ENCODE results near the gene PRICKLE1.

The PRICKLE1 gene

DNA sequence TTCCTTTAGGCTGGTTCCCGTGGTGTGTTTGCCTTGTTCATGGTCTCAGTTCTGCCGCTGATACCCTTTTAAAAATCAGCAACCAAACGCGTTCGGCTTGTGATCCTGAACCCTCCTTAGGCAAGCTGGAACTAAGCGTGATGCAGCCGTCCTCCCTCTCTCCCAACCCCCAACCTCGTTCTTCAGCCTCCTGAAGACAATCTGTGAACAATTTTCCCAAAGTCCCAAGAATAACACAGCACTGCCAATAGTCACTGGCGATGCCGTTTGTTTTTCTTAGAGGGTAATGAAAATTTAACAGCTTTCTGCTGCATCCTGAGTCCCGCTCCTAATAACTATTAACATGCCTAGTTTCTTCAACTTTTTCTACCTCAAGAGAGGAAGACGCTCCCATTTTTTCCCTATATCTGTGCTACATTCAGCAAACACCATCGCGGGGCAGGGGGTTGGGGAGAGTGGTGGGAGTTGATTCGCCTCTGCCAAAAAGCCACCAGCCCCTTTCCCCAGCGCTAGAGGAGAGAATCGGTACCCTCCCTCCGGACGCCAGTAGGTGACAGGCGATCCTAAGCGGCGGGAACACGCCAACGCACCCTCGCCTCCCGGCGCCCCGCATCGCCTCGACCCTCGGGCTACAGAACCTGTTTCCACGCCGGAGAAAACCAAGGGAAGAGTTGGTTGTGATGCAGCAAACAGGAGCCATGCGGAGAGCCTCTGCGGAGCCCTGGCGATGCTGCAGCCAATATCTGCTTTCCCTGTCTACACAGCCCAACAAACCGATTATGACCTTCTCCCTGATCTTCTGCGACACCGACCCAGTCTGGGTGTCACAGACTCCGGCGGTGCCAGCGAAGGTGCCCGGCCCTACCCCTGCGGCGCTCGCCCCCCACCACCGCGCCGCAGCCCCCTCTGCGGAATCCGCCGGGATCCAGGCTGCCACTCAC is 752 bp downstream of the PRICKLE1 start:
- DNase-seq = no peak

DNA sequence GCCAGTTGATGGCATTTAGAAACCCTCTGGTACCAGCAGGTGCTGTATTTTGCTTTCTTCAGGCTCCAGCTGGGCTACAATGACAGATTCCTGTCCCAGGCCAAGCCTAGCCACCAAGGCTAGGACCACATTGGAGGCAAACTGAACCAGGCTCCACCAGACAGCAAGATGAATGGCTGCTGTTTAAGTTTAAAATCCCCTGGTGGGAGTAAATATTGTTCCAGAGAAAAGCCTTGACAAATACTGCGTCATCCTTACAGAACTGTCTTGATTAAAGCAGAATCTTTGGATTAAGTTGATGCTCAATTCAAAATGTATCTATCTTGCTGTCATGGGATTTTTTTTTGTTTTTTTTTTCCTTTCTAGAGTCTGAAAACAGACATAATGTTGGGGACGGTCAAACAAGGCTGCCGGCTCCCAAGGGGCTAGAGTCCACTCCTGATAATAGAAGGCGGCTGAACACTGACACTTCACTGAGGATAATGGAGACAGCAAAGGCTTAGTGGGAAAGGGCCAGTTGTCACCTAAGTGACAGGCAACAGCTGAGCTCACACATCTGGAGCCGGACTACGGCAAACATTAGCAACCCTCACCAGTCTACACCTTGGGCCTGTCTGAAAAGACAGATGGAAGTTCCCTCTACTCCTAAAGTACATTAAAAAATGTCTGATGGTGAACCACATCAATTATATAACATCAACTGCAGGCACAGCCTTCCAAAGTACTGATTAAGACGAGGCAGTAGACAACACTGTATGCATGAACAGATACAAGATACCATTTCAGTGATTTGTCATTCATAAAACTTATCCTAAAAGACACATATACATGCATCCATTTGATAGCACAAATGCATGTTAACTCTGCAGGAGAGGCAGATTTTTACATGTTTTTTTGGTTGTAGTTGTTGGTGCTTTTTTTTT is 1.7 kb downstream of the PRICKLE1 start:
- DNase-seq = no peak

DNA sequence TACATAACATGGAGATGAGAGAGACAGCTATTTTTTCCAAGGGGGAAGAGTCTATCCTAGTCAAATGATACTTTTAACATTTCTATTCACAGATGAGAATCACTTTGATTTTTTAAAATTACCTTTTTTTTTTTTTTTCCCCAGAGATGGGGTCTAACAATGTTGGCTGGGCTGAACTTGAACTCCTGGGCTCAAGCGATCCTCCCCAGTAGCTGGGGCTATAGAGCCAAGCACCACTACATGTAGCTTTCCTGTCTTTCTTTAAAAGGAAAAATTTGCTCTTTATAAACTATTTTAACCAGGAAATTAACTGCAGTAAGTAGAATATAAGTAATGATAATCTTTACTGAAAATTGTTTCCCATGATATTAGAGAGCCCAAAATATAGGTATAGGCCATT is 3.3 kb downstream of the PRICKLE1 start:
- DNase-seq = no peak

DNA sequence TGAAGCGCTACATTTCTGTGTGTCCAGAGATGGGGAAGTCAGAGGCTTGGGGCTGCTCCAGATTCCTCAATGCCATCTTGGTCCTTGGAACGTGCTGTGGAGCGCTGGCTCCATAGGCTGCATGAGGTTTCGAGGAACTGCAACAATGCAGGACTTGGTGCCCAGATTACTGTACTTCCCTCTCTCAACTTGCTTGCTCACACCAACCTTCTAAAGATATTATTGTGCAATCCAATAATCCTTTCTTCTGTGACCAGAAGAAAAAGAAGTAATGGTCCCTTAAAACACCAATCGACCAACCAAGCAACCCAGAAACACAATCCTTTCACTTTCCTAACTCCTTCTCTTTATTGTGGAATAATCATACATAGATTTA is 3.7 kb downstream of the PRICKLE1 start:
- DNase-seq = no peak

DNA sequence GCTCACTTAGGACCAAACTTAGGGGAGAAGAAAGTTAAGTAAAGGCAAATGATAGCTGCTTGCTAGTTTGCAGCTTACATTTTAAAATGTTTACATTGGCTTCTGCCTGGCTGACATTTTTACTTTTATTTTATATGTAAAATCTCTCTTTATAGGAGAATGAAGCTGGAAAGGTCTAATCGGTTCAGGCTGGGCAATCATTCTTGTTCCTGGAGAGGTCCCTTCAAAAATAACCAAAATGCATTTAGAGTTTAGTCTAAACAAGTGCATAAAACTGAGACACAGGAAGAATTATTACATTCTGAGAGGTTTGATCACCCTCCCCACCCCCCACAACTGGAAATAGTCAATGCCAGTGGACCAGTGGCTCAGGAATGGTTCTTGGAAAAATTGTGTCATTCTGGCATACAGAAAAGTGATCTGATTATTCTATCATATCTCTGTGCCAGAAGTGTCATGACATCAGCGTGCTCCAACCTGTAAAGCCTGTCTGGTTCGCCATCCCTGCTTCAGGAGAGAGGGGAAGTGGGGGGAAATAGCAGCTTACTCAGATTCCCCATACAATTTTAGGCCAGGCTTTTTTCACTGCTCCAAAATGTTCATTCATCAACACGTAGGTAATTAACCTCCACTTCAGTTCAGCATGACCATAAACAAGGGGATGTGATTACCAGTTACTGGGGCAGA is 4.2 kb downstream of the PRICKLE1 start:
- DNase-seq = no peak

DNA sequence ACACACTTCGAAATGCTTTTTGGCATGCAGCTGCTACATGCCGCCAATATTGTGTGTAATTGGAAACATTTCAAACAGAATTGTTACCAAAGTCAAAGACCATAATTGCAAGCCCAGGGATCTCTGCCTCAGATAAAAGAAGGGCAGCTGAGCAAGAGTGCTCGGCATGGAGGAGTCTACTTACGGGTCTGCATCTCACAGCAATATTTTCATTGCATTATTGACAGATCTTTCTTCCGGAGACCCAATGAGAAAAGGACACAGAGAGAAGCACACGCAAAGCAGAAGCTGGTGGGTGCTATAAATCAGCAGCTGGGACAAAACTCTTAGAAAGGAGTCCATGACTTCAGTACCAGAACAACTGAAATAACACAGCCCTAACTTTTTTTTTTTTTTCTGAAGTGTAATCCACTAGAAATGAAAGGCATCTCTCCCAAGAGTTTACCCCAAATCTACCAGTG is 4.9 kb downstream of the PRICKLE1 start:
- DNase-seq = no peak

DNA sequence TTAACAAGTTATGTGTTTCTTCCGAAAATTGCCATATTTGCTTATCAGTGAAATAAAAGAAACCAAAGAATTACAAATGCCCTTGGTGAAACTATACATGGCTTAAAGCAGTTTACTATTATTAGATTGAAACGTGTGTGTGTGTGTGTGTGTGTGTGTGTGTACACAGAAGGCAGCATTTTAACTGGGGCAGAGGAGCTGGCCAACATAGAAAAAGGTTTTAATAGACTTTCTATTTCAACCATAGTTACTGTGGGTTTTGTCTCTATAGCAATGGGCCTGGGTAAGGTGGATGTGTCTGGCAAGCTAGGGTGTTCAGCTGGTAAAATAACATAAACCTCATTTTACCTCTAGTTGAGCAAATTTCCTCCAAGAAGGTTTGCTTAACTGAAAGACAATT is 6.5 kb downstream of the PRICKLE1 start:
- no peak for DNase-seq

DNA sequence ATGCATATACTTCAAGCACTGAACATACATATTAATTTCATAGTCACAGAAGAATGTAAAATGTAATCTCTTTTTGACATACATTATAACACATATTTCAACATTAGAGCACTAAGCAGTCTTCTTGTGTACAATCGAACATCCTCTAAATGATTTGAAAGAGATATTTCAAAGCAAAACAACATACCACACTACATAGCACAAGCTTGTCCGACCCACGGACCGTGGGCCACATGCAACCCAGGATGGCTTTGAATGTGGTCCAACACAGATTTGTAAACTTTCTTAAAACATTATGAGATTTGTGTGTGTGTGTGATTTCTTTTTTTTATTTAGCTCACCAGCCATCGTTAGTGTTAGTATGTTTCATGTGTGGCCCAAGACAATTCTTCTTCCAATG is 7.0 kb downstream of the PRICKLE1 start:
- DNase-seq = no peak

DNA sequence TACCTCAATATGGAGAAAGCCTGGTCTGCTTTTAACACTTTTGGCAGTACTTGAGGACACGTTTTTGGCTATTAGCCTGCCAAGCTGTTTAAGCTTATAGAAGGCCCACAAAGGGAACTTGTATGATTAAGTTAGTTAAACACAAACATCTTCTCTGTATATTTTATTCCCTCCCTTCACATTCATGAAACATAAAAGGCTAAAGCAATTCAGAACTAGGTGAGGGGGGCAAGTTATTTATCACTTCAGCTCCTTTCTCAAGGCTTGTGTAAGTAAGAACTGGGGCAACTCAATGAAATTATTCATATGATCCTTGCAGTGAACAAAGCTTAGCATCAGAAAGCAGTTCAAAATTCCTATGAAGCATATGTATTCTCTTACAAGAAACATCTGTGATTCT is 7.5 kb downstream of the PRICKLE1 start:
- no peak for DNase-seq

DNA sequence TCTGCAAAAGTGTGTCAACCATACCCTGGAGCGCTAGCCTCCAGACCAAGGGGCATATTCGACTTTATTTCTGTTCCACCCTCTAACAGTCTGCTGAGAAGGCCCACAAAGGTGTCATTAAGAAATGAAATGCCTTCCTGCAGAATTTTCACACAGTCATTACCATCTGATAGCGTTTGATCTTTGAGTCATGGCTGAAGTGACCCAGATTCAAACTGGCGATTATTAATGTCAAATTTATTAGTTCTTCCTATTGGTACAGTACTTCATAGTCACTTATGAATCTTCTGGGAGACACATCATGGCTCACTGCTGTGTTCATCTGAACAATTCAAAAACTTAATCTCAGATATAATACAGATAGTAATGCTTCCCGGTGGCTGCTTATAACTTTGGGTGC is 13.2 kb downstream of the PRICKLE1 start:
- no peak for DNase-seq

DNA sequence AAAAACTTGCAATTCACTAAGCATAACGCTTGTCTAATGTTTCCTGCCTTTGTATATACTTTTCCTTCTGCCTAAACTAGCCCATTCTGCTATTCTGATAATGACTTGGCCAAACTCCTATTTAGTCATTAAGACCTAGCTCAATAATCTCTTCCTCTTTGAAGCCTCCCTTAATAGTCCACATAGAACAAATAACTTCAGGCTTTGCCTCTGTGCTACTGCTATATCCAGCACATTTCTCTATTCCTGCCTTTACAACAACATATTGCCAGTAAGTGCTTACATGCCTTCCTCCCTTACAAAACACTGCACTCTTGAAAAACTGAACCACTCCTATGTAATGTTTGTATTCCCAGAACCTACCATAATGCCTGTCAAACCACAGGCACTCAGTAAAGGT is 13.8 kb downstream of the PRICKLE1 start:
- DNase-seq = no peak

DNA sequence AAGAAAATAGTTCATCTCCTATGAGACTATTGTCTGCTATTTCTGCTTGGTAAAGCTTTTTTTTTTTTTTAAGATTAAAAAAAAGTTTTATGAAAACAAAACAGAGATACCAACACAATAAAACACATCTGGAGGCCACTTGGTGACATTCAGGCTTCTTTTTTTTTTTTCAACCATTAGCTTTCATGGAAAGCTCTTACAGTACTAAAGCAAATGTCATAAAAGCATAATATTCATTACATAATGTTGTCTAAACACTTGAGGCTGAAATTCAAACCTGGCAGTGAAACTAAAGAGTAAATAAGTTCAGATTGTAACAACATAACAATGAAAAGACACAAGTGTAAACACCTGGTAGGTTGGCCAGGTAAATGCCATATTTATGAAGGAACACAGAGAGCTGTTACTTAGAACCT is 14.7 kb downstream of the PRICKLE1 start:
- no peak for DNase-seq

DNA sequence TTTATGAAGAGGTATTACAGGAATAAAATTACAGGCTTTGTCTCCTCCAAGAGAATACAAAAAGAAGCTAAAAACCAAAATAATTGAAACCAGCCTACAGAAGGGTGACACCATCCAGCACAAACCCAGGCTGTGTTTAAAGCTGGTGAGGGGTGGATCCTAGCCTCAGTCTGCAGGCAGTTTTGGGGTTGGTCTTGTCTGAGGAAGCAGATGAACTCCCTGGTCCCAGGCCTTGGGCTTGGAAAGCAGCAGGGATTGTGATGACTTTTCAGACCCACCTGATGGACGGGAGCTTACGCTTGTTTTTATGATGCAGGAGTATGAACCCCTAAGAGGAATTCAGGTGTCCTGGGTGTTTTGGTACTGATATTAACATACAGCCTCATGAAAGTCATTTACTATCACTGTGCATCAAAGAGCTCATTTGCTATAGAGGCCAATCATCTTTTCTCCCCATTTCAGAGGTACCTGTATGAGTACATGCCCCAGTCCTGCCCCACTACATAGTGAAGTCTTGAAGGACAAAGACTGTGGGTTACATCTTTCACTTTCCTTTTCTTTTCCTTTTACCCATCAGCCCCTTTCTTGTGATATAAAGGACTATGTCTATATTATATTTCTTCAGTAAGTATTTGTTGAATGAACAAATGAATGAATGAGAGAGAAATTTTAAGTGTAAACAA is 18.1 kb downstream of the PRICKLE1 start:
- no peak for DNase-seq

DNA sequence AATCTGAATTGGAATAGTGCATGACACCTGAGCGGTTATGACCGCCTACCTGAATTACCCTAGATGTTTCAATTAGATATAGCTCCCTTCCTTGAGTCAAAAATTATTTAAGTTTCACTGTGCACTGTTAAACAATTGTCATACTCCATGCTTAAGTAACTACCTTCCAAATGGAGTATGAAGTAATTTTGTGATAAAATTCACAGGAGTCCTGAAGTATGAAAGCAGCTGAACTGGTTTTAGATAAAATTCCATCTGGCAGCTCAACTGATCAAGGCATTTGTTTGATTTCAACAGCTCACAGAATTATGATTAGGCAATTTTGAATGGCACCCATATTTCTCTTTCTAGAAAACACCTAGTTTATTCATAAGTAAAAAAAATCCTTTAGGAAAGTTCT is 19.5 kb downstream of the PRICKLE1 start:
- DNase-seq = no peak

DNA sequence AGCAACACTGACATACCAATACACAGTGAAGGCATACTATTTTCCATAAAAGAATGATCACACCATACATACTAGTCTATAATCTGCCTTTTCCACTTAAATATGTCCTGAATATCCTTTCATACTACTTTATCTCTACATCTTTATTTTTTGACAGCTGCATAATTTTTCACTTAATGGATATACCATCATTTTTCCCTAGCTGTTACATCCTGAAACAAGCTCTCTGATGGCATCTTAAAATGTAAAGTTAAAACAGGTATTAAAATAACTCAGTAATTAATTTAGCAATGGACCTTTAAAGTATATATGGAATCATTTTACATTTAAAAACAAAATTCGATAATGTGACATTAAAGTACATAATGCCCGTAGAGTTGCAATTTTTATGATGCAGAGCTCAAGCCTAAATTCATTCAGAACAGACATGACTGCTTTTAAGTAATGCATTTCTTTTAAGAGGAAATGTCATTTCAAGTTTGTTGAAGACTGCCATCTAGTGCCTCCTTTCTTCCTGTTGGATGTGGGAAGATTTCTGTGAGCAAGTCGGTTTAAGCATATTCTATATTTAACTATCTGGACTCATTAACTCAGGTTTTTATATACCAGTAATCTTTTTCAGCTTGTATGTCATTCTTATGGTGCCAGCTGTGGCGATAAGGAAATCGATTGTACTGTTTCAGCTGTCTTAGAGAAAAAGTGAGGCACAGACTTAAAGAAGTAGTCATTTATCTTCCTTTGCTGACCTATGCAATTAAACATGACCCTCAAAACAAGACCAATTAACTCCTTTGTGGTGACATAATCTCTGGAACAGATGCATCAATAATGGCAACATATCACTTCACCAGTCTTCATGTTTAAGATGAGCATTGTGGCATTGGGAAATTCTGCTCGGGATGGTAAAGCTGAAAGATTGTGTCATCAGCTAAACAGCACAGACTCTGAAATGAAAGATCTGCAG is 20.3 kb downstream of the PRICKLE1 start:
- no peak for DNase-seq

DNA sequence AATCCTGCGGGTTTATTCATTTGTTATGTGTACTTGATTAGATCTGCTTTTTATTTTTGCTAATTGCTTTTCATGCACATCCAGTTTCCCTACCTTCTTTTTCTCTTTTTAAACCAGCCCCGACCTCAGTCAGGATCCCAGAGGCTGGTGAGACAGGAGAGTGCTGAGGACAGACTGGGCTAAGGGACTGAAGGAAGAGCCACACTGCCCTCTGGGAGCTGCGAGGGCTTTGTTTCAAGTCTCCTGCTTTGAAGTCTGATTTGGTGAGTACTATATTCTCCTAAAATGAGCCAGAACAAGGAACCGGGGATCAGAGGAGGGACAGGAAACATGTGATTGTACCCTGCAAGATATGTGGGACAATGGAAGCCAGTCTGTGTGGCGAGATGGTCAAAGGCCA is 23.9 kb downstream of the PRICKLE1 start:
- DNase-seq = no peak

DNA sequence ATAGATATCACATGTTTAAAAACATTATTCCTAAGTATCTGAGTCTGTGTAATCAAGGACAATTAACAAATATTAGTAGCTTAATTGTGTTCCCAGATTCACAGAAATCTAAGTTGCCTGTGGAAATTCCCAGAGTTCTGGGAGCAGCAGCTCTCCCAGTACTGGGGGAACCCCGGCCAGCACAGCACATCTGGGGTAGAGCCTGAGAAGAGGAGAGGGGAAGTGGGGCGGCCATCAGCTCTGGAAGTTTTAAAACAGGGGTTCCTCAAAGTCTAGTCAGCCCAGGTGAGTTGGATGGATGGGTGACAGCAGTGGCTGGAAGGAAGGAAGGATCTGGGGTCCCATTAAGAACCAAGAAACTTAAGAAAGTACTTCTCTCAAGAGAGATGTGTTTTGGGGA is 24.6 kb downstream of the PRICKLE1 start:
- no peak for DNase-seq

DNA sequence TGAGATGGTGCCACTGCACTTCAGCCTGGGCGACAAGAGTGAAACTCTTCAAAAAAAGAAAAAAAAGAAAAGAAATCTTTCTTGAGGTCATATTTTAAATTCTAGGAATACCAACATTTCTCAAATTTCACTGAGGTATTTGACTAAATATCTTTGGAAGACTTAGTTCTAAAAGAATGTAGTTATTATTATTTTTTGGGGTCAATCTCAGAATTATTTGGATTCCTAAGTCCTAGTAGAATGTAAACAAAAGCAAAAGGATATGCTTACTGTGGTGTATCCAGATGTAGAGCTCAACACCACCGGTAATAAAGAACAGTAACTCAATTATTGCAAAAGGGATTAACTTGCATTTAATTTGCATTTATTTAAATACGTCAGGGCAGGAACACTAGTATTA is 25.0 kb downstream of the PRICKLE1 start:
- DNase-seq = no peak

DNA sequence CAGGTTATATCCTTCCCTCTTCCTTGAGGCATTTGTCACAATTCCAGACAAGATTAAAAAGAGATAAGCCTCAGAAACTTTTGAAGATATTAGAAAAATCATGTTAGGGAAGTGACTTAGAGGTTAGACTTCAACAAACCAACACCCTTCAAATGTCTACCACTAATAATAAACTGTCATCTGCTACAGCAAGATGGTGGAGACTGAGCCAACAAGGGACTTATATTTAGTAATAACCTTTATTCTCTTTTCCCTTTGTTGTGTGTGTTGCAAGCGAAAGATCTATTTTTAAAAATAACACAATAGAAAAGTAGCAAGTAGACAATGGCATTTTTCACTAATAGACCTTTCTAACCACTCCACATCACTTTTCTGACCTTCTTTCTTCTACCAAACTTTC is 28.6 kb downstream of the PRICKLE1 start:
- DNase-seq = no peak

DNA sequence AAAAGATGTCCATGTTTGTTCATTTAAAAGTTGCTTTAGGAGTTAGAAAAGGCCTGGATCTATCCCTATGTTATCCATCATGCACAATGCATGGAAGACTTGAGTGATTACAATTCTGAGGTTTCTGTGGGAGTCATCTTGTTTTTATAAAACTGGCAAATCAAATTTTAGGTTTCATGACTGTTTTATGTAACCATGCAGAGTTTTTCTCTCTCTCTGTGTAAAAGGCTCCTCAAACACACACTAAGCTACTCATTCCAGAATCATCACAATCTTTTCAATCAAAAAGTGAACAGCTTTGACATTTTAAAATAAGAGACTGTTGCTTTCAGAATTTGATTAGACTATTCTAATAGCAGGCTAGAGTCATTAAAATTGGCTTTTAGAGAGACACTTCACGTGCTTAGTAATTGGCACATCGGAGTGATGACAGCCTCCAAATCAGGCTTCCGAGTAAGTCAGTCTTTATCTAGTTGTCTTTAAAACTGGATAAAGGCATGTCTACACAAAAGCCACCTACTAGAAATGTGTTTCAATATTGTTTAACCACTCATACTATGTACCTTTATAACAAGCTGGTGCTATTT is 31.9 kb downstream of the PRICKLE1 start:
- no peak for DNase-seq

DNA sequence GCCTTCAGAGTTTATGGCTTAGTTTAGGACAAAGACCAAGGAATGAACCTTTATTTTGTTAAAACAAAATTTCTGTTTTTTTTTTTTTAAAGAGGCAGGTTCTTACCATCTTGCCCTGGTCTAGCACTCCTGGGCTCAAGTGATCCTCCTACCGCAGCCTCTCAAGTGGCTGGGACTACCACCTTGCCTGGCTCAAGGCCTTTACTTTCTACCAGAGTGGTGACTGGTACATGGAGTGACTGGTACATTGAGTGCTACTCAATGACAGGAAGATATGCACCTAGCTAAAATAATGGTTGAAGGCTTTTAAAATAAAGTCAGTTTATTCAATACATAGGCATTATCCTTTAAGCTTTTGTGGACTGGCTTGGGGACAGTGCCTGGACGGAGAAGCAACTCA is 32.6 kb downstream of the PRICKLE1 start:
- no peak for DNase-seq

Data from stimulated activated CD4-positive, alpha-beta T cell treated with anti-CD3 and anti-CD28 coated beads, Interleukin-12 subunit alpha, Interleukin-12 subunit beta, amount 100 ng/mL, for 4 hours (primary cell).